ENCODE data around the gene ATF2. TPM values are rescaled to one million over a fixed set of nuclear protein-coding genes. Genes with fewer than 3 reads are reported as not detected.

ATF2 gene
- total RNA-seq, 1 donor from 2014 or later = 27.4 TPM

- intact Hi-C loops (cut with DNase I) = loop anchor here (10.0 kb wide), 2 partner anchors 145 to 235 kb away; partner anchors contain the start of gene ATP5MC3
These were observed 128.5 kb downstream of the ATF2 start for GRCh38 chr2:175039490-175039889.

GRCh38 chr2:175039031-175039430 lies 129.0 kb downstream of the ATF2 start:
- intact Hi-C loops (cut with DNase I) = loop anchor here (10.0 kb wide), 2 partner anchors 146 to 236 kb away; partner anchors contain the start of gene ATP5MC3
- no peak for DNase-seq (ENCODE audit: low spot score)

More at GRCh38 chr2:175039490-175039889, 128.5 kb downstream of the ATF2 start:
- no peak for DNase-seq (ENCODE audit: low spot score)

DNA sequence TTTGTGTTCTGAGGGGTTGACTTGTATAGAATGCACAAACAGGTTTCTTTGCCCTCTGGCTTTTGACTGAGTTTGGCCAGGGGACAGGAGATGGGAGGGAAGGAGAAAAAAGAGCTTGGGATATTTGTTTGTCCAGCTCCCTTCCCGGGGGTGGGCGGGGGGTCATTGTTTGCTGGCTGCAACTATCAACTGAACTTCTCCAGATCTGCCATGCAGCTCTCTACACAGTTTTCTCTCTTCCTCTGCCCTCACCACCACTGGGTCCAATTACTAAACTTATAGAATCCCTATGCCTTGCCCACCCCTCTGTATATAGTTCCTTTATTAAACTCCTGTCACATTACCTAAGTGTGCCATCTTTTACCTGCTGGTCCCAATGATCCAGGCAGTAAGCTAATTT lies 130.1 kb downstream of the ATF2 start:
- no peak for DNase-seq (ENCODE audit: low spot score)
- intact Hi-C loops (cut with DNase I) = loop anchor here (10.0 kb wide), 2 partner anchors 147 to 237 kb away; partner anchors contain the start of gene ATP5MC3

GRCh38 chr2:175036582-175037018 lies 131.4 kb downstream of the ATF2 start:
- no peak for DNase-seq (ENCODE audit: low spot score)
- intact Hi-C loops (cut with DNase I) = loop anchor here (10.0 kb wide), 2 partner anchors 148 to 238 kb away; partner anchors contain the start of gene ATP5MC3

DNA sequence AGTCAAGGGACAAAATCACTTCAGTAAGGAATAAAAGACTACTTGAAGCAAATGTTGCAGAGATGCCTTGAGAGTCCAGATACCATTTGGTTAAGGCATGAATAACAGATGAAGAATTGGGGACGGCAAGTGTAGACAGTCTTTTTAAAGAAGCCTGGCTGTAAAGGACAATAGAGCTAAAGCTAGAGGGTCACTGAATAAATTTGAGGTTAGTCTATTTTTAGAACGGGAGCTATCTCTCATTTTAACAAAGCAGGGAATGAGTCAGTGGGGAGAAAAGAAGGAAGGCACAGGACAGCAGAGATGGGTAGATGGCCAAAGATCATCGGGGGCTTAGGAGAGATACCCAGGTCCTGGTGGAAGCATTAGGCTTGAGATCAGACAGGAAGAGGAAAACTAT lies 132.2 kb downstream of the ATF2 start:
- intact Hi-C loops (cut with DNase I) = loop anchor here (10.0 kb wide), 2 partner anchors 149 to 239 kb away; partner anchors contain the start of gene ATP5MC3
- DNase-seq (ENCODE audit: low spot score) = no peak

DNA sequence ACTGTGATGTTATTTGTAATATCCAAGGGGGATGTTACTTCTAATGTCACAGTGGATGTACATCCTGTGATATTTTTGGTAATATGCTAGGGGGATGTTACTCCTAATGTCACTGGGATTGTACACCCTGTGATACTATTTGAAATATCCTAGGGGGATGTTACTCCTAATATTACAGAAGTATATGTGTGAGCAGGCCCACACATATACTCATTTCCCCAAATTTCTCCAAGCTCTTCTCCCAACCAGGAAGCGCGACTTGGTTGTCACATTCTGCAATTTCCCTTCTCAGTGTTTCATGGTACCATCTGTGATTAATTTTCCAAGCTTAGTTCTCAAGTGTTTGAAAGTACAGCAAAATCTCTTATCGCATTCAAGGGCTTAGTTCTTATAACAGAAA lies 133.3 kb downstream of the ATF2 start:
- no peak for DNase-seq (ENCODE audit: low spot score)
- intact Hi-C loops (cut with DNase I) = loop anchor here (10.0 kb wide), 2 partner anchors 150 to 240 kb away; partner anchors contain the start of gene ATP5MC3

GRCh38 chr2:175030380-175031271 lies 137.4 kb downstream of the ATF2 start:
- no peak for DNase-seq (ENCODE audit: low spot score)
- intact Hi-C loops (cut with DNase I) = loop anchor here (10.0 kb wide), 2 partner anchors 154 to 244 kb away; partner anchors contain the start of gene ATP5MC3

- no peak for DNase-seq (ENCODE audit: low spot score)
- intact Hi-C loops (cut with DNase I) = no loop called here
These were observed 140.2 kb downstream of the ATF2 start for GRCh38 chr2:175027755-175028154.

GRCh38 chr2:175026385-175026784 lies 141.6 kb downstream of the ATF2 start:
- no peak for DNase-seq (ENCODE audit: low spot score)
- intact Hi-C loops (cut with DNase I) = no loop called here

DNA sequence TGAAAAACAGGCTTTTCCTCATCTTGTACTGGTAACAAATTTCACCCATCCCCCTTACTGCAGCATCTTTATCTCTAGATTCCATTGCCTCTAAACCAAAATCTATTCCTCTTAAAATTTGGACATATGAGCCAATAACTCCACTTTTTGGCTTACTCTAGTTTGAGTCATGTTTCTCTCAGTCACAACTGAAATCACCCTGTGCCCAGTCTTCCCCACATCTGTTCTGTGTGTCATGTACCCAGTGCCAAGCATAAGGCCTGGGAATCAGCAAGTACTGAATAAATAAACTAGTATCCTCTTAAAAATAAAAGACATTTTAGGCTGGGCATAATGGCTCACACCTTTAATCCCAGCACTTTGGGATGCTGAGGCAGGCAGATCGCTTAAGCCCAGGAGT lies 142.1 kb downstream of the ATF2 start:
- DNase-seq (ENCODE audit: low spot score) = no peak
- intact Hi-C loops (cut with DNase I) = no loop called here

DNA sequence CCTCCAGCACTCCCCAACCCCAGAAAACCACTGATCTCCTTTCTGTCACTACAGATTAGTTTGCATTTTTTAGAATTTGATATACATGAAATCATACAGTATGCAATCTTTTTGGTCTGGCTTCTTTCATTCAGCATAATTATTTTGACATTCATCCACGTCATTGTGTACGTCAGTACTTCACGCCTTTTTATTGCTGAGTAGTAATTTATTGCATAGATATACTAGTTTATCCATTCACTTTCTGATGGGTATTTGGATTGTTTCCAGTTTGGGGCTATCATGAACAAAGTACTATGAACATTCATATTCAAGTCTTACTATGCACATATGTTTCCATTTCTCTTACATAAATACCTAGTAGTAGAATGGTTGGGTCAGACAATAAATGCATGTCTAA lies 142.8 kb downstream of the ATF2 start:
- DNase-seq (ENCODE audit: low spot score) = no peak
- intact Hi-C loops (cut with DNase I) = no loop called here

- DNase-seq (ENCODE audit: low spot score) = no peak
- intact Hi-C loops (cut with DNase I) = no loop called here
These were observed 145.1 kb downstream of the ATF2 start for GRCh38 chr2:175022923-175023322.

Small RNAs within 50 kb of the gene (microRNA-seq; reads per million reads assigned to microRNA genes)
- gene MIR933 = not detected

Other genes starting within 250 kb of the ATF2 start
- 23.8 TPM for gene CHN1, start 162.8 kb downstream of the ATF2 start, total RNA-seq
- 814 TPM for gene ATP5MC3, start 13.5 kb upstream of the ATF2 start, total RNA-seq